IPS-15b (cell line): ENCODE measurements around the gene HOXA1.

Experiments used
- H3K27me3 ChIP-seq: one replicate; pipeline ENCODE4 v1.6.1; 2013; ENCODE audit warnings: low read length; ENCODE audit not compliant: control insufficient read depth, insufficient read depth
- H3K36me3 ChIP-seq: one replicate; pipeline ENCODE4 v1.6.1; 2013; ENCODE audit warnings: low read length; ENCODE audit not compliant: control insufficient read depth, insufficient read depth
- H3K4me1 ChIP-seq: one replicate; pipeline ENCODE4 v1.6.1; 2013; ENCODE audit warnings: mild to moderate bottlenecking, low read length; ENCODE audit not compliant: control insufficient read depth, insufficient read depth
- H3K4me3 ChIP-seq: one replicate; pipeline ENCODE4 v1.5.1; 2013; ENCODE audit warnings: low read depth, low read length
- H3K9ac ChIP-seq: one replicate; pipeline ENCODE4 v1.6.1; 2013; ENCODE audit warnings: low read depth, mild to moderate bottlenecking, low read length
- H3K9me3 ChIP-seq: one replicate; pipeline ENCODE4 v1.6.1; 2013; ENCODE audit warnings: mild to moderate bottlenecking, low read length; ENCODE audit not compliant: control insufficient read depth, insufficient read depth

Gene HOXA1

DNA sequence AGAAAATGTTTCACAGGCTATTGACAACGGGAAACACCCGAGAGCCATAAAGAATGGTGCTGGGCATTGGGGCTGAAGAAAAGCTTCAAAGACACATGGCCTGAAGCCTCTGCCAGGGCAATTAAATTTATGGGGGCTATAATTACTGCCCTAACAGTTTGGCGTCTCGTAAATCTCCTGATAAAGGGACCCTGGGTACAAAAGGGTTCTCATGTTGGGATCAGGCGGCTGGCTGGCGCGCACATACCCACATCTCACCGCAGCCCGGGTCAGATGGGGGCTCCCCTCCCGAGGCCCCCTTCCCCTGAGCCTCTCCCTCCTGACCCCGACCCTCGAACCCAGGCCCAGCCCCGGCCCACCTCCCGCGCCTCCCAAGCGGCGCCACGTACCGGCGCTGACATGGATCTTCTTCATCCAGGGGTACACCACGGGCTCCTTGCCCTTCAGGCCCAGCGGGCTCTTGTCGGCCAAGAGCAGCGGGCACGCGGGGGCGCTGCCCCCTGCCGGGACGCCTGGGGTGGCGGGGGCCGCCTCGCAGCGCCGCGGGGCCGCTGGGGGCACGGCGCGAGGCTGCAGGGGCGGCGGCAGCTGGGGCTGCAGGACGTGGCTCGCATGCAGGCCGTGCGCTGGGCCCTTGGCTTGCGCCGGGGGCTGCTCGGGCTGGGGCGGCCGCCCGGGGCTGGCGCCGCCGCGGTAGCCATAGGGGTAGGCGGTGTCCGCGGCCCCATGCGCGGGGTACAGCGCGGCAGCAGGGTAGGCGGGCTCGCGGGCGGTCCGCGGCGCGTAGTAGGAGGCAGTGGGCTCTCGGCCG lies 34.1 kb upstream of the HOXA1 start:
- H3K4me1 ChIP-seq: no peaks in the 10 kb centered on the region
- no peaks in the 10 kb centered on the region for H3K36me3 ChIP-seq
- peaks cover 92% of the 10 kb centered on the region for H3K27me3 ChIP-seq
- H3K9ac ChIP-seq: no peak overlapping the region
- H3K9me3 ChIP-seq: no peaks in the 10 kb centered on the region
- peak overlapping the region; percentile 3 for H3K4me3 ChIP-seq

DNA sequence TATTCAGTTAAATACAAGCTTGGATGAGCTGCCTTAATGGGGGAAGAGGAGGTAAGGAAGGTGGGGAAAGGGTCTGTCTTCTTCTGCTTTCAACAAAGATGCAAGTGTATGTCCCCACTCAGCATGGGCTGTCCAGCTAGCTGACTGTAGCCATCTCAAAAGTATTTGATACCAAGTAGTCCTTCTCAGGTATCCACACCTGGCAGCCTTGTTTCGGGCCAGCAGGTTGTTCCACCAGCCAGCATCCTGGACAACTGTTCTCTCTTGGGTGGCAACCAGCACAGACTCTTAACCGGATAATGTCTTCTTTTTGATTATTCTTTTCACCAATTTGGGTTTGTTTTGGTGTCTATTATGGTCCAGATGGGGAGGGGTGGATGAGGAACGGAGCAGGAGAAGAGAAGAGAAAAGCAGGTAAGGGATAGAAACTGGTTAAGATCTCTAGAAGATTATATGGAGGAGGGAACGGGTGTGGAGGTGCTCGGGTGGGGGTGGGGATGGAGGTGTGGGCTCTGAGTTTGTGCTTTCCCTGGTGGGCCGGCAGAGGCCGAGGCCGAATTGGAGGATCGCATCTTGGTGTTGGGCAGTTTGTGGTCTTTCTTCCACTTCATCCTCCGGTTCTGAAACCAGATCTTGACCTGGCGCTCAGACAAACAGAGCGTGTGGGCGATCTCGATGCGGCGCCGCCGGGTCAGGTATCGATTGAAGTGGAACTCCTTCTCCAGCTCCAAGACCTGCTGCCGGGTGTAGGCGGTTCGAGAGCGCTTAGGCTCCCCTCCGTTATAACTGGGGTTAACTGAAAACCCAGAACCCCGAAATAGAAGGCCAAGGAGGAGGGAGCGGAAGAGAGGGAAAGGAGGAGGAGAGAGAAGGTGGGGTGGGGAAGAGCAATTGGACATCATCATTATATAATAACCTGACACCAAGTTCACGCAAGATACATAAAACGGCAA lies 33.3 kb upstream of the HOXA1 start:
- Histone ChIP-seq H3K4me1 (no peaks in the 10 kb centered on the region), H3K9ac (no peak overlapping the region), H3K9me3 (no peaks in the 10 kb centered on the region), H3K27me3 (peaks cover 92% of the 10 kb centered on the region), H3K36me3 (no peaks in the 10 kb centered on the region), H3K4me3 (peak overlapping the region; percentile 3)

DNA sequence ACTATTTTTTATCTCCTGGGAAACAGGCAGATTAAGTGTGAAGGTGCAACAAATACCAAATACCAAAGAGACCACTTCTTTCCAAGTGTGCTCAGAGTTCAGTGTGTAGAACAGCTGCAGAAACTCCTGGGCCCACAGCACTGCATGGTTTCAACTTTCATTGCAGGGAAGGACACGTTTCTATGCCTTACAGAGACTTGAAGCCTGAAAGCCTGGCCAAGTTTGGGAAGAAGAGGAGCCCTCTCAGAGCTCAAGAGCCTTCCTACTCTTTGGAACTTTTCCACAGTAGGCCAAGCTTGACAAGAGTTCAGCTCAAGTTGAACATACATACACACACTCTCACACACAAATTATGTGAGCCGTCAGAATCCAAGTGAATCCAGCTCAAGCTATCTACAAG lies 32.2 kb upstream of the HOXA1 start:
- Histone ChIP-seq H3K36me3 (no peaks in the 10 kb centered on the region), H3K27me3 (peaks cover 92% of the 10 kb centered on the region), H3K9me3 (no peaks in the 10 kb centered on the region), H3K4me1 (no peaks in the 10 kb centered on the region), H3K9ac (no peak overlapping the region), H3K4me3 (peak overlapping the region; percentile 14)

DNA sequence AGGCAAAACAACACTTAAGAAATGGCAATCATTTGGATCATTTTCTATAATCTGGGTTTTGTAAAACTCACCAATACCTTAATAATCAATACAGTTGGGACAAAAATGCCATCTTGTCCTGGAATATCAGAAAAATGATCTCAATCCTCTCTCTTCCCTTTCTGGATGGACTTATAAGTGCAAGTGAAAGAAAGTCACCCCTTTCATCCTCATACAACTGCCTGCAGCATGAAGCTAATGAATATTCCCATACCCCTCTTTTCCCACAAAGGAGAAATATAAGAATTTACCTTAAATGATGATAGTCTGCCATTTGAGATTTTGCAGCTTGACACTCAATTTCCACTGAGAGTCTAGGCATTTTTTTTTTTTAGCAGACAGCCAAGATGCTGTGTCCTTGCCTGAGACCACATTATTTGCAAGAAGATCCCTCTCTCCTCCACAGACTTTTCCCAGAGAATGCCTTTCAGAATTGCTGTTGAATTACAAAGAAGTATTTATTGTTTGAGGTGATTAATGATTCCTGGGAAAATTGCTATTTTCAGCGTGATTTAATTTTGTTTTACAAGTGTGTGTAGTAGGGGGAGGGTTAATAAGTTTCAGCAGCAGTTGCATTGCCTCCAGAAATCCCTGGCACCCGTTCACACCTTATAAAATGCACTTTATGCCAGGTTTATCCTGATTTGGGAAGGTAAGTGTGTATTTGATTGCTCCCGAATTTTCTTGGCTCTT lies 31.0 kb upstream of the HOXA1 start:
- Histone ChIP-seq H3K9me3 (no peaks in the 10 kb centered on the region), H3K4me3 (no peak overlapping the region), H3K27me3 (peaks cover 92% of the 10 kb centered on the region), H3K4me1 (no peaks in the 10 kb centered on the region), H3K36me3 (no peaks in the 10 kb centered on the region), H3K9ac (no peak overlapping the region)

DNA sequence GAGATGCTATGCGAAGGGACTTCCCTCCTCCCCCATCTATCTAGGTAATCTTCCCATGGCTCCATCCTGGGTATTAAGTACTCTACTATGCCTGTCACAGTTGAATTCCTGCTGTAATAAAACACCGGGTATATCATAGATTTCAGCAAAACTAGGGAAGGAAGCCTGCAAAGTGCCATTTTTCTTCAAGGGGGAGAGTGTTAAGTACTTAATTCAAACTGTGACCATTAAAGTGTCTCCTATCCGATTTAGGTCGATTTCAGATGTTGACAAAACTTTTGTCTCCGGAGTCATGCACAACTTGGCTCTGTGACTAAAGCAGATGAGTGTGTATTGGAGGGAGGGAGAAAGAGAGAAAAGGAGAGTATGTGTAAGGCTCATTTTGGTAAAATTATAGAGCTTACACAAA lies 30.2 kb upstream of the HOXA1 start:
- no peaks in the 10 kb centered on the region for H3K9me3 ChIP-seq
- no peak overlapping the region for H3K9ac ChIP-seq
- no peaks in the 10 kb centered on the region for H3K36me3 ChIP-seq
- H3K27me3 ChIP-seq: peaks cover 92% of the 10 kb centered on the region
- H3K4me1 ChIP-seq: no peaks in the 10 kb centered on the region
- H3K4me3 ChIP-seq: no peak overlapping the region

DNA sequence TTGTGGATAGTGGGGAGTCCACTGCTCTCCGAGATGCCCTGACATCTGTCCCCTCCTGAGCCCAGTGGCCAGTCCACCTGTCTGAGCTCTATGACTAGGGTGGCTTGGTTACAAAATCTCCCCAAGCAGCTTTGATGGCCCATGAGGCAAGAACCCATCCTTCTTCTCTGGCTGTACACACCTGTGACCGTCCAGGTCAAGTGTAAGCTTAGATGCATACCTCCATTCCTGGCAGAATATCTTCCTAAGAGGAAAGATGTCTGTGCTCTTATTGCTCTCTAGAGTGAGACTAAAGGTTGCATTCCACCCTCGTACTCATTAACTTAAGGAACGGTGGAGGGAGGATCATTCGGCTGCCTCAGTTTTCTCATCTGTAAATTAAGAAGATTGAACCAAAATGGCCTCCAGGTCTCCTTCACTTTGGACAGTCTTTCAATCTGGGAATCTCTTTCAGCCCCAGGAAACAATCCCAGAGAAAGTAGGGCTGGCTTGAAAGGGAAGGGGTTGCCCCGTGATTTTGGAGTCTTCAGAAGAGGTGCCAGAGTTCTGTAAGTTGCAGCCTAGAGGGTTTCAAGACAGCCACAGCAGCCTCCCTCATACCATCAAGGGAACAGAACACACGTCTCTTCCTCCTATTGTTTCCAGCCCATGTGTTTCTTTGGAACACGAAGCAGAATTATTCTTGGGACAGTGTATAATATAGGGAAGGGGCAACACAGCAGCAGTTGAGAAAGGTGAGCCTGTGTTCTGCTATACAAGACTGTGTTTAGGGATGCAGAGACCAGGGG lies 29.3 kb upstream of the HOXA1 start:
- peak overlapping the region; percentile 33 for H3K4me3 ChIP-seq
- no peaks in the 10 kb centered on the region for H3K36me3 ChIP-seq
- H3K9ac ChIP-seq: no peak overlapping the region
- H3K9me3 ChIP-seq: no peaks in the 10 kb centered on the region
- H3K27me3 ChIP-seq: peaks cover 100% of the 10 kb centered on the region
- H3K4me1 ChIP-seq: no peaks in the 10 kb centered on the region

DNA sequence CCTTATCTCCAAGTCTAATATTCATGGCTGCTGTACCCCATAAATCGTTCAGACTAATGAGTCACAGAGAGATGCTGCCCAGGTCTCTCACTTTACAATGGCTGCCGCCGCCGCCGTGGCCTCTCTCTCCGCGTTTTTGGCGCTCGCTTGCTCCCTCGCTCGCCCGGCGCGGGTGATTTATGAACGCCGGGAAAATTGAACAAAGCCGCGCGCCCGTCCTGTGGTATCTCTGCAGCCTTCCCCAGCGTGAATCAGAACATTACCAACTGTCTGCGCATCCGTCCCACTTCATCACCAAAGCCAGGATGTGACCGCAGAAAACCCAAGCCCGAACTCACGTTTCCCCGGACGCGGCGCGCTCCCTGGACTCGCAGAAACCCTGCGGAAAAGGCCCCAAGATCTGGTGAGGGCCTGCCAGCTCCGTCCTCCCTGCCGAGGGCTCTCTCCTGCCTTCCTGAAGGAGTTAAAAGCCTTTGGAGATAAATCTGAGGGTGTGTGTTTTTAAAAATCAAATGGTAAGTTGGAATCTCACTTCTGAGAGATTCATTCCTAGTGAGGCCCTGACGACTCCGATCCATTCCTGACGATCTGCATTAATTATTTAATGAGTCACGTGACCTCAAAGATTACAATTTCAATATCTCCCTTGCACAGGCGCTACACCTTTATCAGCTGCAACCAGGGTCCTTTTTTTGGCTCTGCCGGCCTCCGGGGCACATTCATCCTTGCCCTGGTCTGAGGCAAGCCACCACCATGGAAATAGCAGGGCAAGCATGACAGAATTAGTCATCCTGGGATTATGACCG lies 28.5 kb upstream of the HOXA1 start:
- Histone ChIP-seq H3K36me3 (no peaks in the 10 kb centered on the region), H3K4me1 (no peaks in the 10 kb centered on the region), H3K9me3 (no peaks in the 10 kb centered on the region), H3K4me3 (peak overlapping the region; percentile 33), H3K9ac (no peak overlapping the region), H3K27me3 (peaks cover 100% of the 10 kb centered on the region)

DNA sequence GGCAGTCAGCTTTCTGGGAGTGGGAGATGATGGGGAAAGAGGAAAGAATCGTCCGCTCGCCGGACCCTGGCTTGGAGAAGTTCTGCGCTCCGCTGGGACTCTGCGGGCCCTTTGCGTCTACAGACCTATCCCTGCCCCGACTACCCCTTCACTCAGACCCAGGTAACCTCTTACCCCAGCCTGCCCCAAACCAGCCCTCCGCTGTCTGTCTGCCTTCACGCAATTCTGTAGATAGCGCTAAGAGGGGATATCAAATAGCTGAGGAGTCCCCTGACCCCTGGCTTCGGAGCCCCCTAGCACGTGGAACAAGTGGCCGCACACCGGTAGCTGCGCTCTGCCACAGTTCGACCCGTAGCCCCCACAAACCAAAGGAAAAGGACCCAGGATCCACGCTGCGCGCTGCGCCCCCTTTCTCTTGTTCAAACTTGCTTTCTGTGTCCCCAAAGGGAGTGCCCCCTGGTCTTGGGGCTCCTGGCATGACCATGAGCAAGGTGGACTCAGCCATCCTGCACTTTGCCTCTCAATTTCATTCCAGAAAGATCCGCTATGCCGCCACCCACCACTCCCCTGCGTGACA lies 27.8 kb upstream of the HOXA1 start:
- peak overlapping the region; percentile 33 for H3K4me3 ChIP-seq

DNA sequence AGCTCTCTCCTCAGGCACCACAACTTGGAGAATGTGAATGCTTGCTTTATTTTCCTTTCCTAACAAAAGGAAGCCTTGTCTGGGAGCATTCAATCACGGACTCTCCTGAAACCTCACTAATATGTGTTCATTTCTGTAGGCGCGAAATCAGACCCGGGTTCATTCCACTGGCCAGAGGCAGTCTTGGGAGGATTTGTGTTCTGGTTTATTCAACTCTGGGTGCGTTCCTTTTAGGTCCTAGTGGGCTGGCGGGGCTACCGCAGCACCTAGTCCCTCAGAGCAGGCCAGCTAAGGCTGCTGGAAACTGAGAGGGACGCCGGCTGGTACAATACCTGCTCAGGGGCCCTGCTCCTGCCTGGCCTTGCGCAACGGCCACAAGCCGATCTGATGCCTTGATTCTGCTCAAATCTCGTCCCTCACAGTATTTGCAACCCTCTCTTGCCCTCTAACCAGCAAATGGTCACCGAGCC lies 27.2 kb upstream of the HOXA1 start:
- no peaks in the 10 kb centered on the region for H3K4me1 ChIP-seq
- H3K27me3 ChIP-seq: peaks cover 100% of the 10 kb centered on the region
- H3K9ac ChIP-seq: no peak overlapping the region
- H3K4me3 ChIP-seq: peak overlapping the region; percentile 33
- no peaks in the 10 kb centered on the region for H3K36me3 ChIP-seq
- no peaks in the 10 kb centered on the region for H3K9me3 ChIP-seq

More for the DNA sequence above, 27.8 kb upstream of the HOXA1 start:
- no peaks in the 10 kb centered on the region for H3K36me3 ChIP-seq
- no peaks in the 10 kb centered on the region for H3K4me1 ChIP-seq
- H3K9ac ChIP-seq: no peak overlapping the region
- H3K9me3 ChIP-seq: no peaks in the 10 kb centered on the region
- H3K27me3 ChIP-seq: peaks cover 100% of the 10 kb centered on the region
